GM23248 (cell line): ENCODE results near the gene DLG2.

Experiments
- EZH2 ChIP-seq: fragments of 200-600 bp; sonication (generic); IDR thresholded peaks from 2 replicates; pipeline ENCODE4 v1.6.1; 2018; ENCODE audit warnings: antibody characterized with exemption, mild to moderate bottlenecking; ENCODE audit not compliant: insufficient read depth, poor library complexity, severe bottlenecking
- EZH2phosphoT487 ChIP-seq: fragments of 200-600 bp; sonication (generic); IDR thresholded peaks from 2 replicates; pipeline ENCODE4 v1.6.1; 2018; ENCODE audit warnings: antibody characterized with exemption, moderate library complexity, mild to moderate bottlenecking, low read depth; ENCODE audit not compliant: insufficient read depth

DNA sequence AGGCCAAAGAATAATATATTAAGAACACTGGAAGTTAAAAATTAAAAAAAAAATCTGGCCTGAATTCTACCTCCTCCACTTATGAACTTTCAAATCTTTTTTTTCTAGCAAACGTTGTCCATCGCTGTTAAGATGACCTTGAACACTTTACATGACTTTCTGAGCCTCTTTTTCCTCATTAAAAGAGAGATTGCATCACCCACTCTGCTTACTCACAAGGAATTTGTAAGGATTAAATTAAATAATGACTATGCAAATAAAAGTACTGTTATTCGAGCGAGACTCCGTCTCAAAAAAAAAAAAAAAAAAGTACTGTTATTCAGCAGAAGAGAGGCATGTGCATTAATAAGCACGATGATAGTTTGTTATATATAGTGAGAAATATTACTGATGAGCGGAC is 2055.8 kb downstream of the DLG2 start:
- TF ChIP-seq EZH2 (no peak), EZH2phosphoT487 (no peak)
